Activated T-cell treated with anti-CD3 and anti-CD28 coated beads for 24 hours (primary cell): ENCODE measurements around the gene HS6ST1.

Source experiments
- DNase-seq: peaks from one replicate; pipeline ENCODE4 v3.0.0-alpha.2; 2020; ENCODE audit warnings: low read depth

HS6ST1 gene

GRCh38 chr2:128298286-128298685 lies 20.4 kb downstream of the HS6ST1 start:
- no peak for DNase-seq

GRCh38 chr2:128293870-128294455 lies 24.7 kb downstream of the HS6ST1 start:
- DNase-seq: no peak

- no peak for DNase-seq
Measured at GRCh38 chr2:128293426-128293755, 25.3 kb downstream of the HS6ST1 start.

- no peak for DNase-seq
Measured at GRCh38 chr2:128292599-128293425, 25.9 kb downstream of the HS6ST1 start.

- DNase-seq: no peak
Measured at GRCh38 chr2:128291844-128292598, 26.6 kb downstream of the HS6ST1 start.

GRCh38 chr2:128291161-128291843 lies 27.4 kb downstream of the HS6ST1 start:
- no peak for DNase-seq

GRCh38 chr2:128290356-128290755 lies 28.3 kb downstream of the HS6ST1 start:
- no peak for DNase-seq

- no peak for DNase-seq
Measured at GRCh38 chr2:128289439-128289838, 29.2 kb downstream of the HS6ST1 start.

- DNase-seq: no peak
Measured at GRCh38 chr2:128288781-128289180, 29.9 kb downstream of the HS6ST1 start.

GRCh38 chr2:128287780-128288735 lies 30.6 kb downstream of the HS6ST1 start:
- no peak for DNase-seq

GRCh38 chr2:128286905-128287779 lies 31.5 kb downstream of the HS6ST1 start:
- no peak for DNase-seq

GRCh38 chr2:128286011-128286721 lies 32.5 kb downstream of the HS6ST1 start:
- DNase-seq: no peak

- DNase-seq: no peak
Measured at GRCh38 chr2:128285329-128285931, 33.2 kb downstream of the HS6ST1 start.

- DNase-seq: no peak
Measured at GRCh38 chr2:128284841-128285240, 33.8 kb downstream of the HS6ST1 start.

GRCh38 chr2:128284037-128284441 lies 34.6 kb downstream of the HS6ST1 start:
- DNase-seq: no peak

- no peak for DNase-seq
Measured at GRCh38 chr2:128282976-128283810, 35.5 kb downstream of the HS6ST1 start.

- DNase-seq: no peak
Measured at GRCh38 chr2:128282246-128282975, 36.3 kb downstream of the HS6ST1 start.

GRCh38 chr2:128281852-128282245 lies 36.8 kb downstream of the HS6ST1 start:
- DNase-seq: no peak
